H9 (cell line): ENCODE measurements around the gene IGSF11. TPM values are rescaled to one million over a fixed set of nuclear protein-coding genes. Genes with fewer than 3 reads are reported as not detected.

Experiments used
- DNase-seq: peaks from one replicate; pipeline ENCODE4 v3.0.0-alpha.2; 2017
- H2AFZ ChIP-seq: one replicate; pipeline ENCODE4 v1.6.1; 2013; ENCODE audit warnings: mild to moderate bottlenecking, low read length, control low read depth, moderate library complexity
- H2AK5ac ChIP-seq: 2 replicates; pipeline ENCODE4 v1.6.1; 2013; ENCODE audit warnings: low read length, control low read depth, mixed read lengths; ENCODE audit not compliant: insufficient read length
- H2BK120ac ChIP-seq: one replicate; pipeline ENCODE4 v1.6.1; 2013; ENCODE audit warnings: low read depth, mild to moderate bottlenecking, low read length, control low read depth, inconsistent platforms; ENCODE audit not compliant: poor library complexity, severe bottlenecking
- H2BK12ac ChIP-seq: 2 replicates; pipeline ENCODE4 v1.6.1; 2013; ENCODE audit warnings: low read length, control low read depth, mixed read lengths, low read depth; ENCODE audit not compliant: insufficient read length
- H2BK15ac ChIP-seq: 2 replicates; pipeline ENCODE4 v1.6.1; 2013; ENCODE audit warnings: low read depth, low read length, control low read depth
- H2BK20ac ChIP-seq: one replicate; pipeline ENCODE4 v1.6.1; 2013; ENCODE audit warnings: low read depth, mild to moderate bottlenecking, low read length, control low read depth, inconsistent platforms; ENCODE audit not compliant: poor library complexity, severe bottlenecking
- H2BK5ac ChIP-seq: 2 replicates; pipeline ENCODE4 v1.6.1; 2013; ENCODE audit warnings: low read length, control low read depth, mixed read lengths; ENCODE audit not compliant: insufficient read length
- H3K14ac ChIP-seq: 2 replicates; pipeline ENCODE4 v1.6.1; 2013; ENCODE audit warnings: low read length, control low read depth; ENCODE audit not compliant: insufficient read depth
- H3K18ac ChIP-seq: 2 replicates; pipeline ENCODE4 v1.6.1; 2013; ENCODE audit warnings: low read depth, mild to moderate bottlenecking, mixed read lengths, low read length, control low read depth; ENCODE audit not compliant: insufficient read length
- H3K23ac ChIP-seq: 2 replicates; pipeline ENCODE4 v1.6.1; 2013; ENCODE audit warnings: low read length, control low read depth, mixed read lengths, low read depth; ENCODE audit not compliant: insufficient read length
- H3K23me2 ChIP-seq: 2 replicates; pipeline ENCODE4 v1.6.1; 2013; ENCODE audit warnings: low read depth, mild to moderate bottlenecking, mixed read lengths, low read length, control low read depth; ENCODE audit not compliant: insufficient read length, poor library complexity, severe bottlenecking
- H3K27ac ChIP-seq: 2 replicates; pipeline ENCODE4 v1.5.1; 2013; ENCODE audit warnings: low read length, control low read depth, mixed read lengths, low read depth; ENCODE audit not compliant: insufficient read length
- H3K27me3 ChIP-seq: 2 replicates; pipeline ENCODE4 v1.6.1; 2013; ENCODE audit warnings: low read length, control low read depth, inconsistent platforms; ENCODE audit not compliant: insufficient read depth
- H3K4ac ChIP-seq: 2 replicates; pipeline ENCODE4 v1.6.1; 2013; ENCODE audit warnings: low read depth, mild to moderate bottlenecking, control low read depth, inconsistent platforms, low read length, moderate library complexity
- H3K4me1 ChIP-seq: 2 replicates; pipeline ENCODE4 v1.6.1; 2013; ENCODE audit warnings: low read length, control low read depth, inconsistent platforms; ENCODE audit not compliant: insufficient read depth
- H3K4me2 ChIP-seq: 2 replicates; pipeline ENCODE4 v1.6.1; 2013; ENCODE audit warnings: low read length, control low read depth, mixed read lengths; ENCODE audit not compliant: insufficient read length, insufficient read depth
- H3K56ac ChIP-seq: 2 replicates; pipeline ENCODE4 v1.6.1; 2013; ENCODE audit warnings: low read depth, mild to moderate bottlenecking, mixed read lengths, low read length, control low read depth; ENCODE audit not compliant: insufficient read length
- H3K79me1 ChIP-seq: 2 replicates; pipeline ENCODE4 v1.6.1; 2013; ENCODE audit warnings: low read depth, mild to moderate bottlenecking, moderate library complexity, low read length, control low read depth, inconsistent platforms; ENCODE audit not compliant: insufficient read depth, poor library complexity, severe bottlenecking
- H3K79me2 ChIP-seq: 2 replicates; pipeline ENCODE4 v1.6.1; 2013; ENCODE audit warnings: low read length, control low read depth, inconsistent platforms; ENCODE audit not compliant: insufficient read depth
- H3K9ac ChIP-seq: 2 replicates; pipeline ENCODE4 v1.6.1; 2013; ENCODE audit warnings: low read length, control low read depth, mixed read lengths; ENCODE audit not compliant: insufficient read length; ENCODE audit errors: extremely low read depth
- H3K9me3 ChIP-seq: one replicate; pipeline ENCODE4 v1.6.1; 2013; ENCODE audit warnings: low read depth, low read length, inconsistent platforms; ENCODE audit not compliant: control insufficient read depth
- H3T11ph ChIP-seq: one replicate; pipeline ENCODE4 v1.6.1; 2013; ENCODE audit warnings: mild to moderate bottlenecking, low read length, control low read depth, inconsistent platforms
- H4K20me1 ChIP-seq: one replicate; pipeline ENCODE4 v1.6.1; 2013; ENCODE audit not compliant: control insufficient read depth, insufficient read length, insufficient read depth
- H4K5ac ChIP-seq: 2 replicates; pipeline ENCODE4 v1.6.1; 2013; ENCODE audit warnings: low read depth, mild to moderate bottlenecking, mixed read lengths, low read length, control low read depth; ENCODE audit not compliant: insufficient read length
- H4K8ac ChIP-seq: replicated peaks from 2 replicates; pipeline ENCODE4 v1.6.1; 2013; ENCODE audit warnings: low read length, control low read depth, mixed read lengths, low read depth; ENCODE audit not compliant: insufficient read length
- H4K91ac ChIP-seq: 2 replicates; pipeline ENCODE4 v1.6.1; 2013; ENCODE audit warnings: low read depth, mild to moderate bottlenecking, moderate library complexity, mixed read lengths, low read length, control low read depth; ENCODE audit not compliant: insufficient read length
- H3K27ac Mint-ChIP-seq, 3 experiments: 2 replicates in 2 of 3; 3 replicates in 1 of 3; pipeline ENCODE4 v1.8.0; 2020 to 2021; ENCODE audit warnings: mixed read lengths in 3 of 3, mild to moderate bottlenecking in 1 of 3, moderate library complexity in 1 of 3
- H3K27me3 Mint-ChIP-seq: 2 replicates; pipeline ENCODE4 v1.8.0; 2021; ENCODE audit warnings: low read depth, mild to moderate bottlenecking, moderate library complexity, mixed read lengths
- H3K36me3 Mint-ChIP-seq, 3 experiments: 2 replicates in 2 of 3; 3 replicates in 1 of 3; pipeline ENCODE4 v1.8.0; 2020 to 2021; ENCODE audit warnings: low read depth in 3 of 3, mixed read lengths in 3 of 3; ENCODE audit not compliant: insufficient read depth in 1 of 3
- H3K4me1 Mint-ChIP-seq, 2 experiments: 2 replicates each; pipeline ENCODE4 v1.8.0; 2020; ENCODE audit warnings: mixed read lengths in 2 of 2
- H3K4me3 Mint-ChIP-seq, 2 experiments: 2 replicates in 1 of 2; 3 replicates in 1 of 2; pipeline ENCODE4 v1.8.0; 2020 to 2021; ENCODE audit warnings: mild to moderate bottlenecking in 2 of 2, mixed read lengths in 2 of 2, moderate library complexity in 1 of 2
- H3K9me3 Mint-ChIP-seq, 2 experiments: 2 replicates in 1 of 2; 3 replicates in 1 of 2; pipeline ENCODE4 v1.8.0; 2020; ENCODE audit warnings: mild to moderate bottlenecking in 2 of 2, mixed read lengths in 2 of 2, moderate library complexity in 1 of 2
- CTCF ChIP-seq: fragments of 200-600 bp; sonication (generic); conservative IDR thresholded peaks from 3 replicates; pipeline ENCODE4 v1.8.0; 2021; ENCODE audit warnings: antibody characterized with exemption, mild to moderate bottlenecking
- total RNA-seq: library from RNA; stranded (reverse); gene quantifications from 2 replicates; pipeline ENCODE4 v1.2.1, GENCODE V29; 2021

IGSF11 gene
- total RNA-seq, 1 experiment from 2014 or later: 1.6 TPM

- H2BK120ac ChIP-seq: no peak overlapping the region
- Mint-ChIP-seq H3K27me3 (no peaks in the 10 kb centered on the region), H3K4me1 (peaks cover 5 to 7% of the 10 kb centered on the region in 2 experiments; a peak in 3 of 4 replicates), H3K36me3 (peaks cover 0 to 26% (median 1%) of the 10 kb centered on the region in 3 experiments; a peak in 3 of 7 replicates), H3K27ac (no peak overlapping the region), H3K9me3 (peaks cover 13 to 20% of the 10 kb centered on the region in 2 experiments), H3K4me3 (no peak overlapping the region)
- TF ChIP-seq CTCF: no peak
- DNase-seq: no peak
- H3K27me3 ChIP-seq: no peaks in the 10 kb centered on the region
- H3K56ac ChIP-seq: no peak overlapping the region
- H3K18ac ChIP-seq: no peak overlapping the region
- H3K4me1 ChIP-seq: no peaks in the 10 kb centered on the region
- H3K79me1 ChIP-seq: no peaks in the 10 kb centered on the region
- H4K20me1 ChIP-seq: no peaks in the 10 kb centered on the region
- H2AFZ ChIP-seq: no peak overlapping the region
- no peak overlapping the region for H3K4me2 ChIP-seq
- no peak overlapping the region for H3K14ac ChIP-seq
- no peak overlapping the region for H2BK15ac ChIP-seq
- H4K5ac ChIP-seq: no peak overlapping the region
- no peak overlapping the region for H2BK20ac ChIP-seq
- no peak overlapping the region for H2AK5ac ChIP-seq
- no peak overlapping the region for H4K91ac ChIP-seq
- H4K8ac ChIP-seq: no peak overlapping the region
- H3K9ac ChIP-seq: no peak overlapping the region
- H3T11ph ChIP-seq: no peak overlapping the region
- H3K9me3 ChIP-seq: no peaks in the 10 kb centered on the region
- H3K27ac ChIP-seq: no peak overlapping the region
- no peak overlapping the region for H3K23ac ChIP-seq
- H3K4ac ChIP-seq: no peak overlapping the region
- H3K23me2 ChIP-seq: no peaks in the 10 kb centered on the region
- H3K79me2 ChIP-seq: no peaks in the 10 kb centered on the region
- no peak overlapping the region for H2BK12ac ChIP-seq
- H2BK5ac ChIP-seq: no peak overlapping the region
Measured at GRCh38 chr3:118951089-118951488, 83.6 kb downstream of the IGSF11 start.
